Medulla oblongata (tissue), 1 donor: ENCODE results near the gene GIMAP8.
"Not testable (repeated sequence)": the region's sequence is repeated elsewhere in the genome, so short reads cannot be mapped to it uniquely, and the experiment has no call there.

ENCODE experiments used
- DNase-seq: peaks from one replicate; pipeline ENCODE4 v3.0.0-alpha.2; 2015; ENCODE audit errors: extremely low spot score

The GIMAP8 gene

DNA sequence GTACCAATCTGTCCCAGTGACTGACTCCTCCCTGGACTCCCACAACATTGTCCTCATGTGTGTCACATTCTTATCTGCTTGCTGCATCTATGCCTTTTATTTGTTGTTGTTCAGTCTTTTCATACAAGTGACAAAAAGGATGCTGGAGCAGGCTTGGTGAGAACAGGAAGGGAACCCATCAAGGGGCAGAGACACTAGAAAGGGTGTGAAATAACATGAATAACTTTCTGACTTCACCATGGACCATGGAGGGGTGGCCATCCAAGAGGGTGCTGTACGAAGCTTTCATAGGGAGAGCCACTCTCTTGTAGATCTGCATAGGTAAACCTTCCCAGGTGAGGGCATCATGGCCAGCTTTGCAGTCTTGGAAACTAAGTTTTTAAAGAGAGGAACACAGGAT lies 14.5 kb downstream of the GIMAP8 start:
- DNase-seq = no peak

DNA sequence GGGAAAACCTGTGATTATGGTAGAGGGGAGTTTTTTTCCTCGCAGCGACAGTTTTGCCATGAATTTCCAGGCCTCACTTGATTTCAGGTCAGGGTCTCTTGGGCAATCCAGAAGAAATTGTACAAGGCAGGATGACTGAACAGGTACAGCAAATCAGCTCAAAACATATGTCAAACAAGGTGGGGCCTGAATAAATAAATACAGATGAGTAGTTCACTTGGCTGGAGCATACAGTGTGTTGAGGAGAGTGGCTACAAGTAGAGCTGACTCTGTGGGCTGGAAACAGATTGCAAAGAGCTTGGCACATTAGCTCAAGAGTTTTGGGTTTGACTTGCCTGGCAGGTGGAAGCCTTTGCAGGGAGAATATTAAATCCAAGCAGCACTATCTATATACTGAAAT lies 15.0 kb downstream of the GIMAP8 start:
- no peak for DNase-seq

DNA sequence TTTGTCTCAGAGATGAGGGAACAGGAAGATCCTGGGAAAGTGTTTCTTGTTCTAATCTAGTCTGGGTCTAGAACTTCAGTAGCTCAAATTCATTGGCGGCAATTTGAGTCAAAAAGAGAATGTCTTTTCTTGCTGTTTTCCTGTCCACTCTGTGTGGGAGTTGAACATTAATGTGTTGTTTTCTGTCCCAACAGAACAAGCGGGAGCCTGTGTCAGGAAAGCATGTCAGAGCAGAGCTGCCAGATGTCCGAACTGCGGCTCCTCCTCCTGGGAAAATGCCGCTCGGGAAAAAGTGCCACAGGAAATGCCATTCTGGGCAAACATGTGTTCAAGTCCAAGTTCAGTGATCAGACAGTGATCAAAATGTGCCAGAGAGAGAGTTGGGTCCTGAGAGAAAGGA lies 16.0 kb downstream of the GIMAP8 start:
- peak; percentile 15 for DNase-seq

DNA sequence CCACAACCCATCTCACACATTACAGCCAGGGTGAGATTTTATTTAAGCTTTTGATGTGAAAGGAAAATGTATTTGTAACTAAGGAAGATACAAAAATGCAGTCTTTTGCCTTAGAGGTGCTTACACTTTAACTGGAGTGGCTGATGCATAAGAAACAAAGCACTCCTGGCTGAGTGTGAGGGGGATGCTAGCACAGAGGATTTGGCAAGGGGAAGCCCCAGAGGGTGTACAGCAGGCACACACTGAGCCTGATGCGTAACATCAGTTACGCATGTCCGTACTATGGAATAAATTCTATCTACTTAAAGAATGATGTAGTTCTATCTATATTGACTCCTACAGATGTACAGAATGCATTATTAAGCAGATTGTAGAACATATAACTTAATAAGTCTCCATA lies 17.8 kb downstream of the GIMAP8 start:
- DNase-seq = no peak

DNA sequence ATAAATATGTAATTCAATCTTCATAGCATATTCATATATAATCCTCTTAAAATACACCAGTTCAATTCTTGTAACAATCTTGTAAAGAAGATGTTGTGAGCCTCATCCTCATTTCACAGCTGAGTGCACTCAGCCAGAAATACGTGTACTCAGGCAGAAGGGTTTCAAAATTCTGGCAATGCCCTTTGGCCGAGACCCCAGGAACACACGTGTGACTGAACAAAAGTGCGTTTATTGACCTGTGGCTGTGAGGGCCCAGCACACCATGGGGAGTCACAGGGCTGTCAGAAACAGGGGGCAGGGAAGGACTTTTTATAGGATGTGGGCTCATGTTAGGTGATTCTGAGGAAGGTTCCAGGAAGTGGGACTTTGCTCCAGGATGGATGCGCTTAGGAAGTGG lies 21.5 kb downstream of the GIMAP8 start:
- DNase-seq = no peak

DNA sequence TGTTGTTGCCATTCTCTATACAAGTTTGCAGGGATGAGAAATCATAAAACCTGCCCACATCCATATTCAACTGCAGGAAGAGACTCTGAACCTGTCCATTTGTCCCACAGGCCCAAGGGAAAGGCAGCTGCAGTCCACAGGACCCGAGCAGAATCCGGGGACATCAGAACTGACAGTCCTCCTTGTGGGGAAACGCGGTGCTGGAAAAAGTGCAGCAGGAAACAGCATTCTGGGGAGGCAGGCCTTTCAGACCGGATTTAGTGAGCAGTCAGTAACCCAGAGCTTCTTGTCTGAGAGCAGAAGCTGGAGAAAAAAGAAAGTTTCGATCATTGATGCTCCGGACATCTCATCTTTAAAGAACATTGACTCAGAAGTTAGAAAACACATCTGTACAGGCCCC lies 23.5 kb downstream of the GIMAP8 start:
- no peak for DNase-seq

DNA sequence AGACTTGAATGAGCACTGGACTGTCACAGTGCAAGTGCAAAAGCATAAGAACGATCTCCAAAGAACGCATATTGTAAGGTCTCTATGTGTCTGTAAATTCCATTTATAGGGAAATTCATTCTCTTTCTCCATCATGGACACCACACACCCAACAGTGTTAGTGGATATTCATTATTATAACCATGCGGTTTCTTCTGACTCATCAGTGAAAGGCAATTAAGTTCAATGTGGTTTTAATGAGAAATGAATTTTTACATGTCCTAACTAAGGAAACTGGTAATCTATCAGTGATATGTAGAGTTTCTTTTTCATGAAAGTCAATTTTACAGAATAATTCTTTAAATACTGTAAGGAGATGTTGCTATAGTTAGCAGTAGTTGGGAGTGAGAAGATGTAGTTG lies 25.9 kb downstream of the GIMAP8 start:
- no peak for DNase-seq

DNA sequence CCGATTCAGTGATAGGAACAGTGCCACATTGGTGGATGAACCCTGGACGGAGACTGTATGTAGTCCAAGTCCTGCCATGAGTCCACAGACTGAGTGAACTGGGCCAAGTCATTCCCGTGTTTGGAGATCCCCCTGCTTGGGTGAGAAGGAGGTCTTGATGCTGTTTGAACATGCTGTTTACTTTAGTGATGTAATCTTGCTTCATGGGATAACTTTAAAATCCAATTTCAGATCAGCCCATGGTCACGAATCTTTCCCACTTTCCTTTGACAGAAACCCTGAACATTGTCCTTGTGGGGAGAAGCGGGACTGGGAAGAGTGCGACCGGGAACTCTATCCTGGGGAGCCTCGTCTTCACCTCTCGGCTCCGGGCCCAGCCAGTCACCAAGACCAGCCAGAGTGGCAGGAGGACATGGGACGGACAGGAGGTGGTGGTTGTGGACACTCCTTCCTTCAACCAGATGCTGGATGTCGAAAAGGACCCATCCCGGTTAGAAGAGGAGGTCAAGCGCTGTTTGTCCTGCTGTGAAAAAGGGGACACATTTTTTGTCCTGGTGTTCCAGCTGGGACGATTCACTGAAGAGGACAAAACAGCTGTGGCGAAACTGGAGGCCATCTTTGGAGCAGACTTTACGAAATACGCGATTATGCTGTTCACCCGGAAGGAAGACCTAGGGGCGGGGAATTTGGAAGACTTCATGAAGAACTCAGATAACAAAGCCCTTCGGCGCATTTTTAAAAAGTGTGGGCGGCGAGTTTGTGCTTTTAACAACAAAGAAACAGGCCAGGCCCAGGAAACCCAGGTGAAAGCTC lies 26.6 kb downstream of the GIMAP8 start:
- DNase-seq = no peak

DNA sequence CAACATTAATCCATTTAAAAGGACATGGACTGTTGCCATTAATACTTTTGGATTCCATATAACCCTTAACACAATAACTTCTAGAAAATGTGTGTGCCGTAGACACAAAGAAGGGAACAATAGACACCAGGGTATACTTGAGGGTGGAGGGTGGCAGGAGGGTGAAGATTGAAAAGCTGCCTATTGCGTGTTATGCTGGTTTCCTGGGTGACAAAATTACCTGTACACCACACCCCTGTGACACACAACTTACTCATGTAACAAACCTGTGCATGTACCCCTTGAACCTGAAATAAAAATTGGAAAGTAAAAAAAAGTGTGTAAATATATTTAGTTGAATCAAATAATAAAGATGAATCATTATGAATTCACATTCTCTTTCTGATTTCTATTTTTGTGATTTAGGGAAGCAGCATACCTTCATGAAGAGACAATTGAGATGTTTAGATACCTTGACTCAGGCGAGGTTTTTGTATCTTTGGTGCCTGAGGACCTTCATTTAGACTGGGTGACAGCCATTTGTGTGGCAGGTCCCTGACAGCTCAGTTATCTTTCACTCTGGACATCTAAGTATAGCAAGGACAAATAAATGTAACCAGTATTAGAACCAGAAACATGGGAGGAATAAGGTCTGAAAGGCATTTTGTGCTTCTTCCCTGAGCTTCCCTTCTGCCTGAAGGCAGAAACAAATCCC lies 28.7 kb downstream of the GIMAP8 start:
- no peak for DNase-seq

DNA sequence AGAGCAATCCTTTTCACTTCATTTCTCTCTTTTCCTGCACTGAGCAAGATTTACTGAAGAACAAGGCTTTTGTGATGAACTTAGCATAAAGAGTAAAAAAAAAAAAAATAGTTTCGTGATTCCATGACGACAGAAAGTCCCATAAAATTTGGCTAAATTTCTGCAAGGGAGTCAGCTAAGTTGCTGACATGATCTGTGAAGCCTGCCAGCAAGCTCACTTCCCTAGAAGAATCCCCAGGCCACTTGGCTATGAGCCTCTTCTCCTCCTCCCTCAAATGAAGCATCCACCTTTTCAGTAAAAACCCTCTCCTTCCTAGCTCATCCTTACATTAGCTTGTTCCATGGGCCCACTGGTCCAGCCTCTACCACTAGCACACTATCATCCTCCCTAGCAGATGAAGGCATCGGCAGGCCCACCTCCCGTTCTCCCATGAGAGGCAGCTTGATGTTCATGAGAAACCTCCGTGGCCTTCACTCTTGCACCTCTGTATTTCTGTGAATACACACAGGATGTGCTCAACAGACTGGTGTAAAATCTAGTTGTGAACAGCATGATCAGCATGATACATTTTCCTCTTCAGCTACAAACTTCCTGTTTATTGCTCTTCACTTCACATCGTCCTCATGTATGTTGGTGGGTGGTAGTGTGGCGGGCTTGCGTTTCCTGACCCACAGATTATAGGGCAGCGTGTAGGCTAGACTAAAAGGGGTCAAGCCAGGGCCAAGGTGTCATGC lies 30.9 kb downstream of the GIMAP8 start:
- DNase-seq = no peak

DNA sequence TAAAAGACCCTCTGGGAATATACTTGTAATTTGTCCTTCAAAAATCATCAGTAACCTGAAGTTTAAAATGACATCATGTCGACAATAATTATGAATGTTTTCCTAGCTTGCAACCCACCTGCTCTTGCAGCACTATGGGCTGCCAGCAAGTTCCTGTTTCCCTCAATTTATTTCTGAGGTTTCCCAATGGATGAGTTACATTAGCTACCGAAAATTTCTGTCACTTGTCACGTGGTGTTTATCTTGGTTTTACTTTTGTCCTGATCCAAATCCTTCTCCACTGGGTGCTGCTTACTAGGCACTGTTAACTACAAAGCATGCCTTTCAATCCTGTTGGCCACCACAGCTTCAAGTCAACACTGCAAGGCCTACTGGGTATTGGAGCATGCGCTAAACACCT lies 31.5 kb downstream of the GIMAP8 start:
- no peak for DNase-seq

DNA sequence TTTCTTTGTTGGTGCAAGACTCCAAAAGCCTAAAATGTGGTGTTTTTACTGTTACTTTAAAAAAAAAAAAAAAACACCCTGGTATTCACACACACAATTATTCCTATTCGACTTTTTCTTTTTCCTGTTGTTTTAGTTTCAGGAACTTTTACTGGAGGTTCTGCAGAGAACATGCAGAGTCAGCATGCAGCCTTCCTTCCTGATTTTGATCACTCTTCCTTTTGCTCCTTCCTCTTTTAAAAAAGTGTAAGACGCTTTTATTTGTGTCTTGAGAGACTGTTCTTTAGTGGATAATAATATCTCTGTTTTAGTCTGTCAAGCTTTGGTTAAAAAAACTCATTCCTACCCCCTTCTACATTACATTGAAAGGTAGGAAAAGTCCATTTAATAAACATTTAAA lies 33.1 kb downstream of the GIMAP8 start:
- DNase-seq = peak; percentile 67

DNA sequence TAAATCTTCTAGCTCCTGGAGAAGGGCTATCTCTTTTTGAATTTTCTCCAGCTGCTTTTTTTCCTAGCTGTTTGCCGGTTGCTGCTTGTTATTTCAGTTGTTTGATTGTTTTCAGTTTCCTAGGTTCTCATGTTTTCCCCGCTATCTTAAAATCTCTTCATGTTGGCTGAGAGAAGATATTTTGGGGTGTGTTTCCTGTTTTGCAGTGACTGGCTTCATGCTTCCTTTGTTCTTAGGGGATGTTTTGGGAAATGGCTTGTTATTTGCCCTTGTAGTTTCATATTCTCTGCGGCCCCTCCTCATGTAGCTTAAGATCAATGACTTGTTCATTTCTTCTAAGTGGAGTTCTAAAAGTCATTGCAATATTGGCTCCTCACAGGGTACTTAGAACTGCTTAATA lies 33.6 kb downstream of the GIMAP8 start:
- DNase-seq = peak; percentile 12

DNA sequence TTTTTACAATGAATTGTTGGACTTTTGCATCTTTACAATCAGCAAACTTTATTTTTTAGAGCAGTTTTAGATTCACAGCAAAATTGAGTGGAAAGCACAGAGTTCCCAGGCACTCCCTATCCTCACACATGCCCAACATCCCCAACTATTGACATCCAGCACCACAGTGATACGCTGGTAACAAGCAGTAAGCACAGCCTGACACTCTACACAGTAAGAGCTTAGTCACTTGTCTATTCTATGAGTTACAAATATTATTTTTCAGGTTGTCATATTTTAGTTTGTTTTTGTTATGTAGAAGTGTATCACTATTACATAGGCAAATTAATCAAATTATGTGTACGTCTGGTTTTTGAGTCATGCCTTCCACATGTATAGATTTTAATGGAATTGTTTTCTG lies 37.2 kb downstream of the GIMAP8 start:
- DNase-seq = no peak

DNA sequence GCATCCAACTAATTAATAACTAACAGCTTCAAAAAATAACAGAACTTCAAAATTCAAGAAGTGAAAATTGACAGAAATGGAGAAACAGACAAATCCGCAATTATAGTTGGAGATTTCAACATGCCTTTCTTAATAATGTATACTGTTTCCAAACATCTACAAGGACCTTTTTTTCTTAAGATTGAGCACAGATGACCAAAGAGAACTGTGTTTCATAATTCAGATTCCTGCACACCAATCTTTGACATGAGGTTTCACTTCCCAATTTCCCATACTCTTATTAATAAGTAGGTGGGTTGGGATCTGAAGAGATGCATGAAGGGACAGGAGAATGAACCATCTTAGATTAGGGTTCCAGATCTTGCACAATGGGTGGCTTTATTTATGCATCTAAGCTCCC lies 39.4 kb downstream of the GIMAP8 start:
- no peak for DNase-seq

DNA sequence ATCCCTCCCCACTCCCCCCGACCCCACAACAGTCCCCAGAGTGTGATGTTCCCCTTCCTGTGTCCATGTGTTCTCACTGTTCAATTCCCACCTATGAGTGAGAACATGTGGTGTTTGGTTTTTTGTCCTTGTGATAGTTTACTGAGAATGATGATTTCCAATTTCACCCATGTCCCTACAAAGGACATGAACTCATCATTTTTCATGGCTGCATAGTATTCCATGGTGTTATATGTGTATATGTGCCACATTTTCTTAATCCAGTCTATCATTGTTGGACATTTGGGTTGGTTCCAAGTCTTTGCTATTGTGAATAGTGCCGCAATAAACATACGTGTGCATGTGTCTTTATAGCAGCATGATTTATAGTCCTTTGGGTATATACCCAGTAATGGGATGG lies 43.0 kb downstream of the GIMAP8 start:
- not testable (repeated sequence) for DNase-seq

DNA sequence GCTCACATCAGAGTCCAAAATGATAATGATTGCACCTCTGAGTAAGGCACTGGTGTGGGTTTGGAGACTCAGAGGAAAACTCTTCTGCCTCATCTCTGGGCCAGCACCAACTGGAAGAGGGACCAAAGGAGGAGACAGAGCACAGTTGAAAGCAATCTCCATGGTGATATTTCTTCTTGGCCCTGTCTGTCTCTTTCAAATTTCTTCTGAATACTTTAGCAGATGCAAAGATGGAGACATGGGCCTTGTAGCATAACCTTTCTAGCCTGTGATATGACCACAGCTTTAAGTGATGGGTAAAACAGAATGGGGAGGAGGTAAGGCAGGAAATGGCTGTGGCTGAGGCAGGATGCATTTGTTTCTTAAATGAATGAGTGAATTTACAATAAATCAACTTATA lies 52.1 kb downstream of the GIMAP8 start:
- DNase-seq = no peak

DNA sequence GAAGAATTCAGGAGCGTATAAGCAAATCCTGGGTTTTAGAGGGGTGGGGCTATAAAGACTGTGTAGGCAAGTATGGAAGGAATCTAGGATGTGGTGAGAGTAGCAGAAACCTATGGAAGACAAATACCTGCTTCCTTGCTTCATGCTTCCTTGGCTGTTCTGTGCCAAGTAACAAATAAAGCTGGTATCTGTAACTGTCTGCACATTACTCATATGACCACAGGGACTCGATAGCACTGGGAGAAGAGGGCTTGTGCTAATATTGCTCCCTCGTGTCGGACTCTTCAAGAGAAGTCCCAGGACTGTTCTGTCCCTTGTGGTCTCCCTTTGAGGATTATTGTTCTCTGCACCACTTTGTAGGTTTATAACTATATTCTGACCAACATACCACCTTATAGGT lies 52.7 kb downstream of the GIMAP8 start:
- no peak for DNase-seq

DNA sequence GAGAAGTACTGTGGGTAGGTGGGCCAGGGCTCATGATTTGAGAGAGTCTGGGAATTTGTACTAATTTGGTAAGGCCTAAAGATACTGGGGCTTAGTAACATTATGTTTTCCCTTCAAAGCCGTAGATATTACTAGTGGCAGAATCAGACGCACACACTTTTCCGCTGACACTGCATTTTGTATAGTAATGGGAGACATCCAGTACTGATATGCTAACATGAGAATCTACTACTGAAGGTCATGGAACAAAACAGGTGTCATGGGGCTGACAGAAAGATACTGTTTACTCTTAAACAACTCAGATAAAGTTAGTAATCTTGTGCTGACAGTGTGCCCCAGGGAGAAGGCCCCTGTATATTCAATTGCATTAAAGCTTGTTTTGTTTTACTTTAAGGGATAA lies 53.2 kb downstream of the GIMAP8 start:
- no peak for DNase-seq

DNA sequence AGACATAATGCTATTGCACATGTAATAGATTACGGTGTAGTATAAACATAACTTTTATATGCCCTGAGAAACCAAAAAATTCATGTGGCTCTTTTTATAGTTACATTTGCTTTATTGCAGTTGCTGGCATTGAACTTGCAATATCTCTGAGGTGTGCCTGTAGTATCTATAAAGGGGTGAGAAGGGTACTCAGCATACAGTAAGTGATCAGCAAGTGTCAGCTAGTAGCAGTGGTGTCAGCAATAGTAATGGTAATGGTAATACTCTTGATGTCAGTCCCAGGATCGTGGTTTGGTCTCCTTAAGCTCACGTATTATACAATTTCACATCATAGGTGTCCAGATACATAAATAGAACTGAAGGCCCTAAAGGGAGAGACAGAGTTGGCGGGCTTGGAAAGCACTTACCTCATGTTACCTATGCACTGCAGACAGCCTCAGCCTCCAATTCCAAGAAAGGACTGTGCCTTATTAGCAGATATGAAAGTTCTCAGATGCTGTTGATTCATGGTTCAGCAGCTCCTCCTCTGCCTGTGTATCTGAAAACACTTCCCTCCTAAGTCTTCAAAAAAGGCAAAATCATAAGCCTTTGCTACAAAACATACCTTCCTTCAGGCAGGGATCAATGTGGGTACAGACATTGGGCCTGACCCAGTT lies 57.6 kb downstream of the GIMAP8 start:
- DNase-seq = no peak

DNA sequence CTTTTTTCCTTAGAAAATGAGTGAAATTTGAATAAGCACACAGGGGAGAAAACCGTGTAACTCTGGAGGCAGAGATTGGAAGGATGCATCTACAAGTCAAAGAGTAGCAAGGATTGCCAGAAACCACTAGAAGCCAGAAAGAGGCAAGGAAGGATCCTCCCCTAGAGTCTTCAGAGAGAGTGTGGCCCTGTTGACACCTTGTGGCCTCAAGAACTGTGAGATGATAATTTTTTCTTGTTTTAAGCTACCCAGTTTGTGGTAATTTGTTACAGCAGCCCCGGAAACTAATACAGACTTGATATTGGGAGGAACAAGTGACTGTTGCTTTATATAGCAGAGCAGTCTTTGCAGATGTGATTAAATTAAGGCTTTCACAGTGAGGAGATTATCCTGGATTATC lies 60.6 kb downstream of the GIMAP8 start:
- no peak for DNase-seq

DNA sequence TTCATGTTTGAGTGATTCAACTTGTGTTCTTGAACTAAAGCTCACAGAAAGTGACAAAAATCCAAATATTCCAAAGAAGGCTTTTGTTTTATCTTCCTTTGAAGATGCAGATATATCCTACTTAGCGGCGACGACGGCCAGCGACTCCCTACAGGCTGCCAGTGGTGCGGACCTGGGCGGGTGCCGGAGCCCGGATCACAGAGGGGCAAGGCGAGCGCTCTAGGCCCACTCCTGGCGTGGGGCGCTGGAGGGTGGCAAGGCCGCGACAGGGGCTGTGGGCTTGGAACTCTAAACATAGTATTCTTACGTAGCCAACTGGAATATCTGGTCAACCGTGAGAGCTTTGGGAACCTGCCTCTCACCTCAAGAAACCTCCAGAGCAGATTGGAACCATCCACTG lies 63.3 kb downstream of the GIMAP8 start:
- DNase-seq = no peak
